Activated naive CD8-positive, alpha-beta T cell treated with anti-CD3 and anti-CD28 coated beads, Interleukin-2, amount 10 ng/mL, durations not matched to agents 7 days and 5 days (primary cell): ENCODE data around the gene OPHN1. TPM values are rescaled to one million over a fixed set of nuclear protein-coding genes. Genes with fewer than 3 reads are reported as not detected.
"Not testable (repeated sequence)": the region's sequence is repeated elsewhere in the genome, so short reads cannot be mapped to it uniquely, and the experiment has no call there.

Experiments used
- ATAC-seq: fragments of 150-1000 bp; cut with Tn5 transposase; one replicate; pipeline ENCODE4 v1.10.0; 2021; ENCODE audit warnings: low read depth, moderate library complexity
- POLR2A ChIA-PET: fragments of 350-600 bp; sonication (Branson Sonifier 250); formaldehyde crosslinking; loops from one replicate; lab custom pipeline; 2021; ENCODE audit warnings: antibody characterized with exemption; lab: Charles Lee
- DNase-seq: peaks from one replicate; pipeline ENCODE4 v3.0.0; 2021
- H3K27ac Mint-ChIP-seq: one replicate; pipeline ENCODE4 v1.8.0; 2022; ENCODE audit warnings: mild to moderate bottlenecking, mixed read lengths
- H3K27me3 Mint-ChIP-seq: one replicate; pipeline ENCODE4 v1.8.0; 2022; ENCODE audit warnings: mild to moderate bottlenecking, moderate library complexity, mixed read lengths
- H3K36me3 Mint-ChIP-seq: one replicate; pipeline ENCODE4 v1.8.0; 2021; ENCODE audit warnings: mild to moderate bottlenecking, mixed read lengths
- H3K4me1 Mint-ChIP-seq: one replicate; pipeline ENCODE4 v1.8.0; 2021; ENCODE audit warnings: mixed read lengths
- H3K4me3 Mint-ChIP-seq: one replicate; pipeline ENCODE4 v1.8.0; 2022; ENCODE audit warnings: mild to moderate bottlenecking, moderate library complexity, mixed read lengths
- H3K9me3 Mint-ChIP-seq: one replicate; pipeline ENCODE4 v1.8.0; 2021; ENCODE audit warnings: mixed read lengths
- total RNA-seq, 2 experiments: library from RNA; stranded (reverse); gene quantifications; one replicate each; pipeline ENCODE4 v1.2.3, GENCODE V29; 2021

The OPHN1 gene
- total RNA-seq, 2 experiments from 2014 or later = 0.09 to 0.44 TPM

- POLR2A ChIA-PET = interaction anchor here (0.6 kb wide), 1 partner anchor 1297 kb away, joined by 3 read pairs; no protein-coding TSS in a partner anchor
- H3K27ac Mint-ChIP-seq = no peak overlapping the region
- no peak overlapping the region for H3K4me3 Mint-ChIP-seq
These were observed 140.8 kb downstream of the OPHN1 start for GRCh38 chrX:68292471-68292870.

GRCh38 chrX:68288127-68288526, 145.2 kb downstream of the OPHN1 start:
- Mint-ChIP-seq H3K27ac (no peak overlapping the region), H3K36me3 (no peaks in the 10 kb centered on the region), H3K4me3 (no peak overlapping the region), H3K27me3 (peaks cover 2% of the 10 kb centered on the region), H3K9me3 (no peaks in the 10 kb centered on the region), H3K4me1 (peaks cover 2% of the 10 kb centered on the region)
- ATAC-seq (no peak), DNase-seq (no peak)
- POLR2A ChIA-PET = no interaction called here

More at GRCh38 chrX:68292471-68292870, 140.8 kb downstream of the OPHN1 start:
- no peaks in the 10 kb centered on the region for H3K36me3 Mint-ChIP-seq
- H3K27me3 Mint-ChIP-seq = no peaks in the 10 kb centered on the region
- DNase-seq (no peak), ATAC-seq (no peak)
- no peaks in the 10 kb centered on the region for H3K9me3 Mint-ChIP-seq
- no peaks in the 10 kb centered on the region for H3K4me1 Mint-ChIP-seq

- Mint-ChIP-seq H3K4me3 (no peak overlapping the region), H3K27me3 (peaks cover 2% of the 10 kb centered on the region), H3K4me1 (peaks cover 2% of the 10 kb centered on the region), H3K9me3 (no peaks in the 10 kb centered on the region), H3K27ac (no peak overlapping the region), H3K36me3 (no peaks in the 10 kb centered on the region)
- POLR2A ChIA-PET = no interaction called here
- ATAC-seq (no peak), DNase-seq (no peak)
These were observed 145.9 kb downstream of the OPHN1 start for GRCh38 chrX:68287419-68287818.

GRCh38 chrX:68286980-68287379, 146.3 kb downstream of the OPHN1 start:
- peaks cover 2% of the 10 kb centered on the region for H3K4me1 Mint-ChIP-seq
- no peaks in the 10 kb centered on the region for H3K36me3 Mint-ChIP-seq
- no peak overlapping the region for H3K4me3 Mint-ChIP-seq
- H3K9me3 Mint-ChIP-seq = no peaks in the 10 kb centered on the region
- H3K27me3 Mint-ChIP-seq = peaks cover 2% of the 10 kb centered on the region
- ATAC-seq (no peak), DNase-seq (no peak)
- POLR2A ChIA-PET = no interaction called here
- no peak overlapping the region for H3K27ac Mint-ChIP-seq

GRCh38 chrX:68286076-68286475, 147.2 kb downstream of the OPHN1 start:
- Mint-ChIP-seq H3K36me3 (no peaks in the 10 kb centered on the region), H3K27me3 (peaks cover 2% of the 10 kb centered on the region), H3K4me3 (no peak overlapping the region), H3K27ac (no peak overlapping the region), H3K9me3 (no peaks in the 10 kb centered on the region), H3K4me1 (peaks cover 2% of the 10 kb centered on the region)
- POLR2A ChIA-PET = no interaction called here
- ATAC-seq (no peak), DNase-seq (no peak)

- Mint-ChIP-seq H3K4me1 (peaks cover 2% of the 10 kb centered on the region), H3K27me3 (peaks cover 2% of the 10 kb centered on the region), H3K9me3 (no peaks in the 10 kb centered on the region), H3K4me3 (no peak overlapping the region), H3K36me3 (no peaks in the 10 kb centered on the region), H3K27ac (no peak overlapping the region)
- no peak for ATAC-seq
- POLR2A ChIA-PET = no interaction called here
- no peak for DNase-seq
These were observed 148.9 kb downstream of the OPHN1 start for GRCh38 chrX:68284281-68284904.

- no peak for ATAC-seq
- POLR2A ChIA-PET = no interaction called here
- Mint-ChIP-seq H3K9me3 (no peaks in the 10 kb centered on the region), H3K4me1 (no peaks in the 10 kb centered on the region), H3K4me3 (no peak overlapping the region), H3K27me3 (no peaks in the 10 kb centered on the region), H3K36me3 (no peaks in the 10 kb centered on the region), H3K27ac (no peak overlapping the region)
- DNase-seq = no peak
These were observed 159.4 kb downstream of the OPHN1 start for GRCh38 chrX:68273887-68274286.

GRCh38 chrX:68264793-68265192, 168.5 kb downstream of the OPHN1 start:
- H3K4me3 Mint-ChIP-seq, H3K27ac Mint-ChIP-seq, ATAC-seq, H3K27me3 Mint-ChIP-seq, H3K9me3 Mint-ChIP-seq, H3K4me1 Mint-ChIP-seq, DNase-seq, POLR2A ChIA-PET, H3K36me3 Mint-ChIP-seq: not testable (repeated sequence)

- H3K4me1 Mint-ChIP-seq = no peaks in the 10 kb centered on the region
- no peaks in the 10 kb centered on the region for H3K9me3 Mint-ChIP-seq
- peaks cover 2% of the 10 kb centered on the region for H3K27me3 Mint-ChIP-seq
- ATAC-seq (no peak), DNase-seq (no peak)
- no peak overlapping the region for H3K27ac Mint-ChIP-seq
- POLR2A ChIA-PET = no interaction called here
- no peak overlapping the region for H3K4me3 Mint-ChIP-seq
- H3K36me3 Mint-ChIP-seq = no peaks in the 10 kb centered on the region
These were observed 172.1 kb downstream of the OPHN1 start for GRCh38 chrX:68261060-68261672.

GRCh38 chrX:68256990-68257389, 176.3 kb downstream of the OPHN1 start:
- DNase-seq = no peak
- POLR2A ChIA-PET = no interaction called here
- H3K27ac Mint-ChIP-seq = no peak overlapping the region
- no peaks in the 10 kb centered on the region for H3K27me3 Mint-ChIP-seq
- no peak overlapping the region for H3K4me3 Mint-ChIP-seq
- H3K4me1 Mint-ChIP-seq = no peaks in the 10 kb centered on the region
- H3K36me3 Mint-ChIP-seq = no peaks in the 10 kb centered on the region
- ATAC-seq = no peak
- H3K9me3 Mint-ChIP-seq = no peaks in the 10 kb centered on the region

GRCh38 chrX:68254738-68255645, 178.3 kb downstream of the OPHN1 start:
- POLR2A ChIA-PET = no interaction called here
- no peak for DNase-seq
- Mint-ChIP-seq H3K9me3 (no peaks in the 10 kb centered on the region), H3K4me3 (no peak overlapping the region), H3K27ac (no peak overlapping the region), H3K36me3 (no peaks in the 10 kb centered on the region), H3K4me1 (no peaks in the 10 kb centered on the region), H3K27me3 (no peaks in the 10 kb centered on the region)
- ATAC-seq = no peak

- POLR2A ChIA-PET = no interaction called here
- Mint-ChIP-seq H3K27me3 (no peaks in the 10 kb centered on the region), H3K4me1 (no peaks in the 10 kb centered on the region), H3K9me3 (no peaks in the 10 kb centered on the region), H3K4me3 (no peak overlapping the region), H3K27ac (no peak overlapping the region), H3K36me3 (no peaks in the 10 kb centered on the region)
- no peak for ATAC-seq
- no peak for DNase-seq
These were observed 180.6 kb downstream of the OPHN1 start for GRCh38 chrX:68252664-68253063.

- Mint-ChIP-seq H3K27ac (no peak overlapping the region), H3K36me3 (no peaks in the 10 kb centered on the region), H3K27me3 (no peaks in the 10 kb centered on the region), H3K4me3 (no peak overlapping the region), H3K9me3 (no peaks in the 10 kb centered on the region), H3K4me1 (no peaks in the 10 kb centered on the region)
- ATAC-seq (no peak), DNase-seq (no peak)
- POLR2A ChIA-PET = no interaction called here
These were observed 183.4 kb downstream of the OPHN1 start for GRCh38 chrX:68249903-68250302.
